ENCODE data around the gene USP5.
A peak's percentile ranks its signal among the peaks of the same experiment; 100 is the strongest.
"Not testable (repeated sequence)": the region's sequence is repeated elsewhere in the genome, so short reads cannot be mapped to it uniquely, and the experiment has no call there.

USP5 gene

GRCh38 chr12:6865307-6865706 lies 13.4 kb downstream of the USP5 start:
- not testable (repeated sequence) for DNase-seq (ENCODE audit: low spot score)

GRCh38 chr12:6866163-6866919 lies 14.4 kb downstream of the USP5 start:
- DNase-seq (ENCODE audit: low spot score), result peak; percentile 56

- no peak for DNase-seq (ENCODE audit: low spot score)
Observed at GRCh38 chr12:6866920-6867412, 15.0 kb downstream of the USP5 start.

GRCh38 chr12:6867413-6868210 lies 15.7 kb downstream of the USP5 start, which contains the start of gene TPI1:
Gene TPI1 (plus strand): TSS chr12:6867531. CDS start chr12:6867567, 36 bp downstream.
- peak; percentile 94 for DNase-seq (ENCODE audit: low spot score)

GRCh38 chr12:6868211-6869048 lies 16.5 kb downstream of the USP5 start:
- peak; percentile 60 for DNase-seq (ENCODE audit: low spot score)

GRCh38 chr12:6869049-6870021 lies 17.4 kb downstream of the USP5 start:
- peak; percentile 92 for DNase-seq (ENCODE audit: low spot score)

GRCh38 chr12:6870304-6870703 lies 18.4 kb downstream of the USP5 start:
- not testable (repeated sequence) for DNase-seq (ENCODE audit: low spot score)

GRCh38 chr12:6871052-6871957 lies 19.4 kb downstream of the USP5 start:
- peak; percentile 60 for DNase-seq (ENCODE audit: low spot score)

GRCh38 chr12:6872073-6873048 lies 20.4 kb downstream of the USP5 start:
- DNase-seq (ENCODE audit: low spot score), result peak; percentile 98

- peak; percentile 100 for DNase-seq (ENCODE audit: low spot score)
Observed at GRCh38 chr12:6873094-6874014, 21.4 kb downstream of the USP5 start, which contains the start of gene SPSB2. Gene SPSB2 (minus strand): TSS chr12:6873303. CDS start chr12:6872901, 402 bp downstream.

- DNase-seq (ENCODE audit: low spot score), result not testable (repeated sequence)
Observed at GRCh38 chr12:6874015-6874368, 22.0 kb downstream of the USP5 start.

GRCh38 chr12:6879824-6880223 lies 27.9 kb downstream of the USP5 start:
- DNase-seq (ENCODE audit: low spot score), result not testable (repeated sequence)

- no peak for DNase-seq (ENCODE audit: low spot score)
Observed at GRCh38 chr12:6883252-6883651, 31.3 kb downstream of the USP5 start.

GRCh38 chr12:6883683-6884082 lies 31.7 kb downstream of the USP5 start:
- no peak for DNase-seq (ENCODE audit: low spot score)

GRCh38 chr12:6884539-6884938 lies 32.6 kb downstream of the USP5 start:
- no peak for DNase-seq (ENCODE audit: low spot score)

- not testable (repeated sequence) for DNase-seq (ENCODE audit: low spot score)
Observed at GRCh38 chr12:6886206-6886999, 34.5 kb downstream of the USP5 start.

All from ecto neural progenitor cell (in vitro differentiated cells).